HS-5 (cell line): ENCODE data around the gene SLC66A1.
"Not testable (repeated sequence)": the region's sequence is repeated elsewhere in the genome, so short reads cannot be mapped to it uniquely, and the experiment has no call there.

Experiments used
- DNase-seq: peaks from one replicate; pipeline ENCODE4 v3.0.0-alpha.2; 2012; ENCODE audit warnings: low read depth

SLC66A1 gene, protein sequence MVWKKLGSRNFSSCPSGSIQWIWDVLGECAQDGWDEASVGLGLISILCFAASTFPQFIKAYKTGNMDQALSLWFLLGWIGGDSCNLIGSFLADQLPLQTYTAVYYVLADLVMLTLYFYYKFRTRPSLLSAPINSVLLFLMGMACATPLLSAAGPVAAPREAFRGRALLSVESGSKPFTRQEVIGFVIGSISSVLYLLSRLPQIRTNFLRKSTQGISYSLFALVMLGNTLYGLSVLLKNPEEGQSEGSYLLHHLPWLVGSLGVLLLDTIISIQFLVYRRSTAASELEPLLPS

DNA sequence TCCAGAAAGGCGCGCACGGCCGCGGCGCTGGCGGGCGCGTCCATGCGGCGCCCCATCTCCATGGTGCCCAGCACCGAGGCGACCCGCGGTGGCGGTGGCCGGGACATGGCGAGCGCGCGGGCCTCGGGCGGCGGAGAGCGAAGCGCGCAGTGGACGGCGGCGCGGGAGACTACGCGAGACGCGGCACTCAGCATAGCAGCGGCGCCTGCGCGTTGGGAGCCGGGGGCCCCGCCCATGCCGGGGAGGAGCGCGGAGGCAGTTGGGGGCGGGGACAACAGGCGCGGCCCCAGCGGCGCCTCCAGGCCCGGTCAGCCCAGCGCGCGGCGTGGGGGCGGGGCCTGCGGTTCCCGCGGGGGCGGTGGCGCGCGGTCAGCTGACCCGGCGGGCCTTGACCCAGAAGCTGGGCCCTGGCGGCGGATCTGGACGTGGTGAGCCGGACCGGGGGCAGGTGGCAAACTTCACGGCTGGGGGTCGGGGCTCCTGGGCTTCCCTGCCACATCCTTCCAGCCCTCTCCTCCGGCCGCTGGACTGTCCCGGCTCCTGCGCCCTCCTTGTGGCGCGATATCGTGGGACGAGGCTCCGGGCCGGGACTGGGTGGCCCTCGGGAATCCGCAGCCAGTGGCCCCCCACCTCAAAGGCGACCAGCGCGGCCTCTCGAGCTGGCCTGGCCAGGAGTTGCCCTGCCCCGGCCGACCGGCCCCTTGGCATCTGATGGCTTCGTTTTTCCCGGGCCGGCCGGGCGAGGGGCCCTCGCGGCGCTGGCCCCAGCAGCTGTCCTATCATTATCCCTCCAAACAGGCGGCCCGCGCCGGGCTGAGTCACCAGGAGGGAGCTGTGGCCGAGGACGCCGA lies at the start of gene SLC66A1, which contains the start of gene AKR7A2:
SLC66A1 (plus strand) TSS at position 396 of the 851 bp plus-strand sequence. CDS start 5,352 bp downstream, outside the sequence.
AKR7A2 (minus strand) TSS at position 214 of the 851 bp plus-strand sequence; CDS start at position 194, 20 bp downstream.
- DNase-seq: peak; percentile 60

DNA sequence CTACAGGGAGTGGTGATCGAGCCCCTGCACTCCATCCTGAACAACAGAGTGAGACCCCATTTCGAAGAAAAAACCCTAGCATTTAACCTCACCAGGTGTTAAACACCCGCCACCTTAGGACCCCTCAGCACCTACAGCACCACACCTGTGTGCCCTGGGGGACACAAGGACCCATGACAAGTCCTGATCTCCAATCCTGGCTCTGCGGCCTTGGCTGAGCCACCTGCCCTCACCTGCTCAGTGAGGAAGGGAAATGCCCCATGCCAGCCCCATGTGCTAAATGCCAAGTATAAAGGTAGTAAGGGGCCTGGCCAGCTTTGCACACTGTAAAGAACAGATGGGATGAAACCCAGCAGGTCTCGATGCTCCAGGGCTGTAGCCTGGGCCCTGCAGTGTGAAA lies 49.4 kb upstream of the SLC66A1 start:
- no peak for DNase-seq

DNA sequence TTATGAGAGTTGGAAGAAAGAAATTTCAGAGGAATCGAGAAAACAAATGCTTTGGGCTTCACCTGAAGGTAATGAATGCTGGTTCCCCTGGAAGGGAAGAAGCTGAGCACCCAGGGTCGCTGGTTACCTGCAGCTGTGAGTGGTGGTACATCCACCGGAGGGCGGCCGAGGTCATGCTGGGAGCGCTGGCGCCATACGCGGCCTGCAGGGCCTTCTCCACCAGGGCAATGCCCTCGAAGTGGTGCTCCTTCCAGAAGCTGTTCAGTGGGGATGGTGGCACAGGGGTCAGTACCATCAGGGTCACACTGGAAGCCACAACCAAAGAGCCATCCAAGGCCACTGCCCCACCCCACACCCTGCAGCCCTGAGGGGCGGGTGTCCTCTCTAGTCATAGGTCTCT lies 43.7 kb upstream of the SLC66A1 start:
- DNase-seq: no peak

DNA sequence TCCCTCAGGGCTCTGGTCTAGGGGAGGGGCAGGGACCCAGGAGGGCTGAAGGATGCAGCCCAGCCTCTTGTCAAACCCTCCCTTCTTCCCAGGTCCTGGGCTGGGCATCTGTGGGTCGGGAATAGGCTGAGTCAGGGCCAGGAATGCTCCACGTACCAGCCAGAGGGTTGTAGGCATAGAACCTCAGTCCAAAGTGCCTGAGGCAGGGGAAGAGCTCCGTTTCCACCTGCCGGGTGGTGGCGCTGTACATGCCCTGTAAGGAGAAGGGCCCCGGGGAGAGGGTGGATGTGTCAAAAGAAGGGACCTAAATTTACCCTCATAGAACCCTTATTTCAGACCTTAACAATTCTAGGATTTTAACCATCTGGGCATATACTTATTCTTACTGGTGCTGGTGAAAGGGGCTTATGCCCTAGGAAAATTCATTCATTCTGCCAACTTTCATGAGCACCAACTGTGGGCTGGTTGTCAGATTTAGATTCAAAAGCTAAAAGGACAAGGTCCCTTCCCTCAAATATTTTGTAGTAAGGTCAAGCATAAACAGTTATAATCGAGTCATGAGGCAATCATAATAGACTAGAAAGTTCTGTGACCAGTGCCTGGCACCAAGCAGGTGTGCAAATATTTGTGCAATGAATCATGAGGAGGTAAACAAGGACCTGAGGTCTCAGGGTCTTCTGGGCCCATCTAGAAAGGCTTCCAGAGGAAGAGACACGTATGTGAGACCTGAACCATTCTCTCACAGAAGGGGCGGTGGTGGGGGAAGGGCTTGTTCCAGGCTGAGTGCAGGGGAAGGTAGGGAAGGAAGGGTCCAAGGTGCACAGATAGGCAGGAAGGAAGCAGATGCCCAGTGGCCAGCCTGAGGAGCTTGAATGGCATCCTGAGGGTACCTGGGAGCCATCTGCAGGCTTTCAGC lies 42.4 kb upstream of the SLC66A1 start:
- DNase-seq: not testable (repeated sequence)

DNA sequence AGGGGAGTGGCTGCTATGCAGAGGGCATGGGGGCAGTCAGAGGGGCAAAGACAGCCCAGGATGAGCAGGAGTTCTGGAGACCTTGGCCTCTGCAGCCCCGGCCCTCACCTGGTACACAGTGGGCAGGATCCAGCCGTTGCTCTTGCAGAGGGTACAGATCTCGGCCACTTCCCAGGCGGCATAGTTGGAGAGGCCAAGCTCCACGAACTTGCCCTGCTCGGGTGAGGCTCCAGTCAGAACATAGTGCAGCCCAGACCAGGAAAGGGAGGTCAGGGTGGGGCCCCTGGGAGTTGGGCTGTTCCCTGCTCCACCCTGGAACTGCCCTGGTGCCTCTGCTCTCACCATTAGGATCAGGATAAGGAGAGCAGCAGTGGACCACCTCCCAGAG lies 41.8 kb upstream of the SLC66A1 start:
- DNase-seq: not testable (repeated sequence)

DNA sequence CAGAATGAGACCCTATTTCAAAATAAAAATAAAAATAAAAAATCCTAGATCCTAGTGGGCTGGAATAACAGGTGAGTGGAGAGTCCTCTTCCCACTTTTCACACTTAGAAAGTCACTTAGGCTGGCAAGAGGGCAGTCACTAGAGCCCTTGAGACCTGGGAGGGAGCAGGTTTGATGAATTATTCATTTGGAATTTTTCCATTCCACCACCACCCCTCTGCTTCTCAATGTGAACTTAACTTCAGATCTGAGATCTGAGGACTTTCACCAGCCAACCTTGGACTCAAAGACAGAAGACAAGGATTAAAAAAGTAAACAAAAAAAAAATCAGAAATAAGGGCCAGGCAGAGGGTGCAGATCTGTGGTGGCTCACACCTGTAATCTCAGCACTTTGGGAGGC lies 40.1 kb upstream of the SLC66A1 start:
- no peak for DNase-seq

DNA sequence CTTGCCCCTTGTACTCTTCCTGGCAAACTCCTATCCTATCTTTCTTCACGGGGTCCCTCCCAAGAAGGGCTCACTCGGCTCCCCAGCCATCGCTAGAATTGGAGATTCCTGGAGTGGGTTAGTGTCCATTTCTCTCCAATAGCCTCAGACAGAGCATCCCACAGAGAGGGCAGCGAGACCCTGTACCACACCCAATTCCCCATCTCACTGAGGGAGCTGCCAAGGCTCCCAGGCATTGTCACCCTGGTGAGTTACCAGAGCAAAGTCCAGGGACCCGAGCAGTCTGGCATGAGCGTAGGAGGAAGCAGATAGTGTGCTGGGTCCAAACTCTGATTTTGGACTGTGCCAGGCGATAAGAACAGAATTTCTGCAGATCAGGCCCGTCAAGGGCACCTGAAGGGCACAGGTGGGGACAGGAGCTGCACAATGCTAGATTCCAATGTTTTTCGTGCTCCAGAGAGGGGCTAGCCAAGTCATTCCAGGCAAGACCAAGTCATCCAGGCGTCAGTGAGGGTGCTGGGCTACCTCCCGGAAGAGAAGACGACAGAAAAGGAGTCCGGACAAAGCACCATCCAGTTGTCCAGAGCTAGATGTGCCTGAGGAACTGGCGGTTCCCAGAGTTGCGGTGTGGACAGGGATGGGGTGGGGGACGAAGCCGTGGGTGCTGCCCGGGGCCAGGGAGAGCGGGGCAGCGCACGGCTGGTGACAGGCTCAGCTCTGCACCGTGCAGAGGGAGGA lies 38.9 kb upstream of the SLC66A1 start:
- no peak for DNase-seq

DNA sequence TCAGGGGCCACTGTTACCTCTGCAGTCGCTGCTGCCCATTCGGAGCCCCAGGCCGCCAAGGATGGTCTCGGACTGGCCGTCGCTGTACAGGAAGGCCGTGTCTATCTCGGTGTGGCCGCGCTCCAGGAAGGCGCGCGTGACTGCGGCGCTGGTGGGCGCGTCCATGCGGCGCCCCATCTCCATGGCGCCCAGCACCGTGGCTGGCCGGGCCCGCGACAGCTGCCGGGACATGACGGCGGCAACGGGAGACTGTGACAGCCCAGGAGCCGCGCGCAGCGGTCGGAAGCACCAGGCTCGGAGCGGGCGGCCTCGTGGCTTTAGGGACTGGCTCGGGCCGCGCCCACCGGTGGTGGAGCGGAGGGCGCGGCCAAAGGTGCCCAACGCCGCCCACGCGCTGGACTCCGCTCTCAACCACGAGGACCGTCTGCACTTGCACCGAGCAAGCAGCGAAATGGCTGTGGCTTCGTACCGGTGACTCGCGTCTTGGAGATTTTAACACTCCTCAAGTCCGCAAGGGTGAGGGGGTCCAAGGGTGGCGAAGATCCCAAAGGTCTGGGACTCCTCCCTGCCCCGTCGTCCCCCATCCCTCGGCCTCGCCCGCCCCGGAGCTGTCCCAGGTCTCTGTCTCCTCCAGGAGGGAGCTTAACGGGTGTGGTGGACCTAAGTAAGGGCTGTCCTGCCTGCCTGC lies 38.1 kb upstream of the SLC66A1 start:
- not testable (repeated sequence) for DNase-seq

DNA sequence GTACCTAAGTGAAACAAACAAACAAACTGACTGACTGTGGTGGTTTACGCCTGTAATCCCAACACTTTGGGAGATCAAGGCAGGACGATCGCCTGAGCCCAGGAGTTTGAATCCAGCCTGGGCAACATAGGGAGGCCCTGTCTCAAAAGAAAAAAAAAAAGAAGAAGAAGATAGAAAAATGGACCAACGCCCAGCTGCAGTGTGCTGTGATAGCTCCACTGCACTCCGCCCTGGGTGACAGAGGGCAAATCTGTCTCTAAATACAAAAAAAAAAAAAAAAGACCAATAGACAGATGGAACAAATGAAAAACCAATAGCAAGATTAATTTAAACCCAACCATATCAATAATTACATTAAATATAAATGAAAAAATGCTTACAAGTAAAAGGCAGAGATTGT lies 37.5 kb upstream of the SLC66A1 start:
- no peak for DNase-seq

DNA sequence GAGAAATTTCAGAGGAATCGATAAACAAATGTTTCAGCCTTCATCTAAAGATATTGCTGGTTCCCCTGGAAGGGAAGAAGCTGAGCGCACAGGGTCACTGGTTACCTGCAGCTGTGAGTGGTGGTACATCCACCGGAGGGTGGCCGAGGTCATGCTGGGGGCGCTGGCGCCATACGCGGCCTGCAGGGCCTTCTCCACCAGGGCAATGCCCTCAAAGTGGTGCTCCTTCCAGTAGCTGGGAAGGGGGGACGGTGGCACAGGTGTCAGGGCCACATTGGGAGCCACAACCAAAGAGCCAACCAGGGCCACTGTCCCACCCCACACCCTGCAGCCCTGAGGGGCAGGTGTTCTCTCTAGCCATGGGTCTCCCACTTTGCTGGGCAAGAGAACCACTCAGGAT lies 28.2 kb upstream of the SLC66A1 start:
- DNase-seq: no peak

DNA sequence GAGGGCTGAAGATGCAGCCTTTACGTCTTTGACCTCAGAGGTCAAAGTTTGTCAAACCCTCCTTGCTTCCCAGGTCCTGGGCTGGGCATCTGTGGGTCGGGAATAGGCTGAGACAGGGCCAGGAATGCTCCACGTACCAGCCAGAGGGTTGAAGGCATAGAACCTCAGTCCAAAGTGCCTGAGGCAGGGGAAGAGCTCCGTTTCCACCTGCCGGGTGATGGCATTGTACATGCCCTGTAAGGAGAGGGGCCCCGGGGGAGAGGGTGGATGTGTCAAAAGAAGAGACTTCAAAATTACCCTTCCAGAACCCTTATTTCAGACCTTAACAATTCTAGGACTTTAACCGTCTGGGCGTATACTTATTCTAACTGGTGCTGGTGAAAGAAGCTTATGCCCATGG lies 27.2 kb upstream of the SLC66A1 start:
- DNase-seq: no peak

DNA sequence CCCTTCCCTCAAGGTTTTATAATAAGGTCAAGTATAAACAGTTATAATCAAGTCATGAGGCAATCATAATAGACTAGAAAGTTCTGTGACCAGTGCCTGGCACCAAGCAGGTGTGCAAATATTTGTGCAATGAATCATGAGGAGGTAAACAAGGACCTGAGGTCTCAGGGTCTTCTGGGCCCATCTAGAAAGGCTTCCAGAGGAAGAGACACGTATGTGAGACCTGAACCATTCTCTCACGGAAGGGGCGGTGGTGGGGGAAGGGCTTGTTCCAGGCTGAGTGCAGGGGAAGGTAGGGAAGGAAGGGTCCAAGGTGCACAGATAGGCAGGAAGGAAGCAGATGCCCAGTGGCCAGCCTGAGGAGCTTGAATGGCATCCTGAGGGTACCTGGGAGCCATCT lies 26.8 kb upstream of the SLC66A1 start:
- DNase-seq: not testable (repeated sequence)

DNA sequence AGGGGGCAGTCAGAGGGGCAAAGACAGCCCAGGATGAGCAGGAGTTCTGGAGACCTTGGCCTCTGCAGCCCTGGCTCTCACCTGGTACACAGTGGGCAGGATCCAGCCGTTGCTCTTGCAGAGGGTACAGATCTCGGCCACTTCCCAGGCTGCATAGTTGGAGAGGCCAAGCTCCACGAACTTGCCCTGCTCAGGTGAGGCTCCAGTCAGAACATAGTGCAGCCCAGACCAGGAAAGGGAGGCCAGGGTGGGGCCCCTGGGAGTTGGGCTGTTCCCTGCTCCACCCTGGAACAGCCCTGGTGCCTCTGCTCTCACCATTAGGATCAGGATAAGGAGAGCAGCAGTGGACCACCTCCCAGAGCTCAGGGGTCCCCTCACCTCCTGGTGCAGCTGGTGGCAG lies 26.3 kb upstream of the SLC66A1 start:
- DNase-seq: not testable (repeated sequence)

DNA sequence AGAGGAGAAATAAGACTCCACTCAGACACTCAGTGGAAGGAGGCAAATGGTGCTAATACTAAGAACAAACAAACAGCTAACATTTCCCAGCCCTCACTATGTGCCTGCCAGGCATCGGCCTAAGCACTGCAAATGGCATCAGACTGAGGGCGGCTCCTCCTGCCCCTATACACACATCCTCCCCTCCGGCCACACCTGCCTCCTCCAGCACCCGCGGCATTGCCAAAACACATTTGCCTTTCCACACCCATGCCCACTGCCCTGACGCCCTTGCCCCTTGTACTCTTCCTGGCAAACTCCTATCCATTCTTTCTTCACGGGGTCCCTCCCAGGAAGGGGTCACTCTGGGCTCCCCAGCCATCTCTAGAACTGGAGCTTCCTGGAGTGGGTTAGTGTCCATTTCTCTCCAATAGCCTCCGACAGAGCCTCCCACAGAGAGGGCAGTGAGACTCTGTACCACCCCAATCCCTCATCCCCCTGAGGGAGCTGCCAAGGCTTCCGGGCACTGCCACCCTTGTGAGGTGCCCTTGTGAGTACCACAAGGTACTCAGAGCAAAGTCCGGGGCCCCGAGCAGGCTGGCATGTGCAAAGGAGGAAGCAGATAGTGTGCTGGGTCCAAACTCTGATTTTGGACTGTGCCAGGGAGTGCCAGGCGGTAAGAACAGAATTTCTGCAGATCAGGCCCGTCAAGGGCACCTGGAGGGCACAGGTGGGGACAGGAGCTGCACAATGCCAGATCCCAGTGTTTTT lies 24.5 kb upstream of the SLC66A1 start:
- DNase-seq: no peak

DNA sequence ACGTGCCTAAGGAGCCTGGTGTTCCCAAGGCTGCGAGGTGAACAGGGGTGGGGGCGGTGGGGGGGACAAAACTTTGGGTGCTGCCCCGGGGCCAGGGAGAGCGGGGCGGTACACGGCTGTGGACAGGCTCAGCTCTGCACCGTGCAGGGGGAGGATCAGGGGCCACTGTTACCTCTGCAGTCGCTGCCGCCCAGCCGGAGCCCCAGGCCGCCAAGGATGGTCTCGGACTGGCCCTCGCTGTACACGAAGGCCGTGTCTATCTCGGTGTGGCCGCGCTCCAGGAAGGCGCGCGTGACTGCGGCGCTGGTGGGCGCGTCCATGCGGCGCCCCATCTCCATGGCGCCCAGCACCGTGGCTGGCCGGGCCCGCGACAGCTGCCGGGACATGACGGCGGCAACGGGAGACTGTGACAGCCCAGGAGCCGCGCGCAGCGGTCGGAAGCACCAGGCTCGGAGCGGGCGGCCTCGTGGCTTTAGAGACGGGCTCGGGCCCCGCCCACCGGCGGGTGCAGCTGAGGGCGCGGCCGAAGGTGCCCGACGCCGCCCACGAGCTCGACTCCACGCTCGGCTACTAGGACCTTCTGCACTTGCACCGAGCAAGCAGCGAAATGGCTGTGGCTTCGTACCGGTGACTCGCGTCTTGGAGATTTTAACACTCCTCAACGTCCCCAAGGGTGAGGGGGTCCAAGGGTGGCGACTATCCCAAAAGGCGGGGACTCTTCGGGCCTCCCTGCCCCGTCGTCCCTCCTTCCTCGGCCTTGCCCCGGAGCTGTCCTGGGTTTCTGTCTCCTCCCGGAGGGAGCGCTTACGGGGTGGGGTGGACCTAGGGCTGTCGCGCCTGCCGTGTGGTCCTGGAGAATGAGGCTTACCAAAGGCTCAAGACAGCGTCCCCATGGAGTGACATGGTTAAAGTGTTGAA lies 23.5 kb upstream of the SLC66A1 start, which contains the start of gene AKR7A3:
AKR7A3 (minus strand) TSS at position 447 of the 918 bp plus-strand sequence; CDS start at position 386, 61 bp downstream.
- not testable (repeated sequence) for DNase-seq

DNA sequence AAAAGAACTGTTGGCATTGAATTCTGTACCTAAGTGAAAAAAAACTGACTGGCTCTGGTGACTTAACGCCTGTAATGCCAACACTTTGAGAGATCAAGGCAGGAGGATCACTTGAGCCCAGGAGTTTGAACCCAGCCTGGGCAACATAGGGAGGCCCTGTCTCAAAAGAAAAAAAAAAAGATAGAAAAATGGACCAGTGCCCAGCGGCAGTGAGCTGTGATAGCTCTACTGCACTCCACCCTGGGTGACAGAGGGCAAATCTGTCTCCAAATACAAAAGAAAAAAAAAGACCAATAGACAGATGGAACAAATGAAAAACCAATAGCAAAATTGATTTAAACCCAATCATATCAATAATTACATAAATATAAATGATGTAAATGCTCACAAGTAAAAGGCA lies 22.9 kb upstream of the SLC66A1 start:
- DNase-seq: no peak

DNA sequence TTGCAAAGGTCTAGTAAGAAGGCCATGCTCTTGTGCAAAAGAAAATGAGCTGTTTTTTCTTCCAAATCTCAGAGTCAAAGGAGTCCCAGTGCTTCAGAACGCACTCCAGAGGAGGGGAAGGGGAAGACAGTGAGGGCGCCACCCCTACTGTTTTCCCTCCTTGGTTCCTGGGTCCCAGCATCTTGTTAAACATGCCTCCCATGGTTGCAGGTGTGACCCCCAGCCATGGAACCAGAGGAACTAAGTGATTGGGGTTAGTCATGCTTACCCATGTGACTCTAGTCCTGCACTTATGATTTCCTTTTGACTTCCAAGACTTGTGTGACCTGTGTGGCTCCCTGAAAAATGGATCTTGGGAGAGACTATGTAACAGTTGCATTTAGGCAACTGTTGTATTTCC lies 17.5 kb upstream of the SLC66A1 start:
- DNase-seq: no peak

DNA sequence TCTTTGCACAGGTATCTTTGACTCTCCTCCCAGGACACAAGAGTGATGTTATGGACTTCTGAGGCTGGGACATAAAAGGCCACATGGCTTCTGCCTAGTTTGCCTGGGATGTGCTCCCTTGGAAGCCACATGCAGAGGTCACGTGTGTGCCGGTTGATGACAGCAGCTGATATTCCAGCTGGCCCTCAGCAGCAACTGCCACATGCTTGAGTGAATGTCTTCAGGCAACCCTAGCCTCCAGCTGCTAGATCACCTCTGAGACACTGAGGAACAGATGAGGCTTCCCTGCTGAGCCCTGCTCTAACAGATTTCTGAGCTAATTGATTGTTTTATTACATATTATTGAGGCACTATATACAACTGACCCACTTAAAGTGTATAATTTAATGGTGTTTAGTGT lies 11.9 kb upstream of the SLC66A1 start:
- DNase-seq: no peak

DNA sequence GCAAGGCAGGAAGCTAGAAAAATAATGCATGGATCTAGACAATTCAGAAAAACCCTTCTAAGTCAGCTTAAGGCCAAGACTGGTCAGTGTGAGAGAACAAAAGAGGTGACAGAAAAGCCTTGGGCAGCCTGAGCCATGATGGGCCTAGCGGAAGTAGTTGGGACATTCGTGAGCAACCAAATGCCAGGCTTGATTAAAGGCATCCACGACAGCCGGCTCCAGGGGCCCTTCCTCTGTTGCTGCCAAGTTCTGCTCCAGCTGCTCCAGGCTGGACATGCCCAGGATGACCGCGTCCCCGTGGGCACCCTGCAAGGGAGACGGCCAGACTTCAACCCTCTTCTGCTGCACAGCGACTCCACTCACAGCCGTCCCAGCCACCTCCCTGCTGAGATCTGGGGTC lies 8.0 kb upstream of the SLC66A1 start:
- not testable (repeated sequence) for DNase-seq
